Fibroblast of lung (primary cell): Measurements from ENCODE around the gene SLC23A2. TPM values are rescaled to one million over a fixed set of nuclear protein-coding genes. Genes with fewer than 3 reads are reported as not detected.

Experiments used
- DNase-seq, 2 donors: peaks; one replicate each; pipeline versions ENCODE4 v3.0.0 to v3.0.0-alpha.2; 2010; ENCODE audit warnings: low read depth in 2 of 2
- H2AFZ ChIP-seq: 2 replicates; pipeline ENCODE4 v1.5.1; 2012; ENCODE audit warnings: low read length, control low read depth, inconsistent platforms
- H3K27ac ChIP-seq: 2 replicates; pipeline ENCODE4 v1.5.1; 2011; ENCODE audit warnings: low read length, control low read depth; ENCODE audit not compliant: insufficient read depth
- H3K27me3 ChIP-seq: 2 replicates; pipeline ENCODE4 v1.5.1; 2011; ENCODE audit warnings: mild to moderate bottlenecking, low read length; ENCODE audit not compliant: control insufficient read depth, insufficient read depth
- H3K36me3 ChIP-seq: 2 replicates; pipeline ENCODE4 v1.5.1; 2011; ENCODE audit warnings: low read length; ENCODE audit not compliant: control insufficient read depth, insufficient read depth
- H3K4me1 ChIP-seq: 2 replicates; pipeline ENCODE4 v1.5.1; 2011; ENCODE audit warnings: low read length; ENCODE audit not compliant: control insufficient read depth, insufficient read depth; ENCODE audit errors: extremely low read depth
- H3K4me2 ChIP-seq: 2 replicates; pipeline ENCODE4 v1.5.1; 2011; ENCODE audit warnings: low read length, control low read depth; ENCODE audit not compliant: insufficient read depth; ENCODE audit errors: extremely low read depth
- H3K4me3 ChIP-seq, 4 experiments: fragments of 200-600 bp in 1 of 4; sonication (generic) in 1 of 4; replicated peaks in 1 of 4; 2 replicates each; pipeline ENCODE4 v1.5.1; 2011 to 2016; ENCODE audit warnings: low read length in 4 of 4, low read depth in 3 of 4, mild to moderate bottlenecking in 3 of 4, control low read depth in 2 of 4, inconsistent platforms in 1 of 4, mixed read lengths in 1 of 4; ENCODE audit not compliant: insufficient read depth in 1 of 4; ENCODE audit errors: control extremely low read depth in 1 of 4
- H3K79me2 ChIP-seq: 2 replicates; pipeline ENCODE4 v1.5.1; 2012; ENCODE audit warnings: mild to moderate bottlenecking, low read length, inconsistent platforms; ENCODE audit not compliant: control insufficient read depth, insufficient read depth
- H3K9ac ChIP-seq: 2 replicates; pipeline ENCODE4 v1.5.1; 2011; ENCODE audit warnings: mild to moderate bottlenecking, low read length, control low read depth; ENCODE audit not compliant: insufficient read depth
- H3K9me3 ChIP-seq: 2 replicates; pipeline ENCODE4 v1.5.1; 2012; ENCODE audit warnings: low read depth, low read length; ENCODE audit not compliant: control insufficient read depth, insufficient read depth
- H4K20me1 ChIP-seq: 2 replicates; pipeline ENCODE4 v1.5.1; 2011; ENCODE audit warnings: low read length; ENCODE audit not compliant: control insufficient read depth, insufficient read depth; ENCODE audit errors: extremely low read depth
- CTCF ChIP-seq, 2 donors: IDR thresholded peaks in 1 of 2; conservative IDR thresholded peaks in 1 of 2; 1 replicate in 1 of 2; 2 replicates in 1 of 2; pipeline ENCODE4 v1.5.1; 2011 to 2012; ENCODE audit warnings: low read length in 2 of 2, control low read depth in 1 of 2, inconsistent platforms in 1 of 2, low read depth in 1 of 2, mild to moderate bottlenecking in 1 of 2
- EZH2 ChIP-seq: IDR thresholded peaks from 2 replicates; pipeline ENCODE4 v1.5.1; 2012; ENCODE audit warnings: low read length, control low read depth, mild to moderate bottlenecking; ENCODE audit errors: missing control alignments
- polyA plus RNA-seq, 2 donors: library from polyadenylated mRNA; depleted of rRNA in 1 of 2; stranded (reverse) in 1 of 2; unstranded in 1 of 2; fragments of >200 nt; gene quantifications; 2 replicates each; pipeline ENCODE4 v1.2.1, GENCODE V29; 2011 to 2012; ENCODE audit warnings: missing spikeins in 1 of 2
- total RNA-seq: library from RNA; depleted of rRNA; stranded (reverse); fragments of >200 nt; gene quantifications from 2 replicates; pipeline ENCODE4 v1.2.1, GENCODE V29; 2014

Gene SLC23A2
- total and polyA plus RNA-seq, 2 donors (not counting 1 experiment from before 2014, with no cell fraction given): 12.1 to 17.5 TPM

- Histone ChIP-seq H4K20me1 (no peaks in the 10 kb centered on the region), H3K27me3 (no peaks in the 10 kb centered on the region), H3K36me3 (peaks cover 2% of the 10 kb centered on the region), H3K79me2 (no peaks in the 10 kb centered on the region), H3K27ac (no peak overlapping the region), H3K4me3 (no peak overlapping the region), H2AFZ (no peak overlapping the region), H3K9ac (no peak overlapping the region), H3K9me3 (no peaks in the 10 kb centered on the region), H3K4me2 (no peak overlapping the region), H3K4me1 (no peaks in the 10 kb centered on the region)
- TF ChIP-seq CTCF (conservative IDR thresholded peaks at IDR 0.05 in 1 of 2, IDR thresholded peaks at IDR 0.05 in 1 of 2; ENCODE audit: low read depth in 1 of 2, low read length in 2 of 2) (no peak), EZH2 (no peak)
- no peak for DNase-seq
Observed at GRCh38 chr20:4886771-4887527, 114.4 kb downstream of the SLC23A2 start.

- H2AFZ ChIP-seq: no peak overlapping the region
- H3K9ac ChIP-seq: no peak overlapping the region
- H3K79me2 ChIP-seq: no peaks in the 10 kb centered on the region
- H3K4me1 ChIP-seq: no peaks in the 10 kb centered on the region
- H3K4me2 ChIP-seq: no peak overlapping the region
- H3K27me3 ChIP-seq: no peaks in the 10 kb centered on the region
- H3K36me3 ChIP-seq: peaks cover 2% of the 10 kb centered on the region
- TF ChIP-seq CTCF (conservative IDR thresholded peaks at IDR 0.05 in 1 of 2, IDR thresholded peaks at IDR 0.05 in 1 of 2; ENCODE audit: low read depth in 1 of 2, low read length in 2 of 2) (no peak), EZH2 (no peak)
- no peaks in the 10 kb centered on the region for H4K20me1 ChIP-seq
- DNase-seq: no peak
- no peak overlapping the region for H3K4me3 ChIP-seq
- no peak overlapping the region for H3K27ac ChIP-seq
- H3K9me3 ChIP-seq: no peaks in the 10 kb centered on the region
Observed at GRCh38 chr20:4885877-4886276, 115.4 kb downstream of the SLC23A2 start.

- TF ChIP-seq CTCF (conservative IDR thresholded peaks at IDR 0.05 in 1 of 2, IDR thresholded peaks at IDR 0.05 in 1 of 2; ENCODE audit: low read depth in 1 of 2, low read length in 2 of 2): no peak
- TF ChIP-seq EZH2: no peak
- no peaks in the 10 kb centered on the region for H3K4me1 ChIP-seq
- no peak for DNase-seq
Observed at GRCh38 chr20:4883546-4883945, 117.8 kb downstream of the SLC23A2 start.

More at GRCh38 chr20:4883546-4883945, 117.8 kb downstream of the SLC23A2 start:
- Histone ChIP-seq H3K9ac (no peak overlapping the region), H4K20me1 (no peaks in the 10 kb centered on the region), H3K27me3 (no peaks in the 10 kb centered on the region), H3K4me2 (no peak overlapping the region), H3K36me3 (no peaks in the 10 kb centered on the region), H3K9me3 (no peaks in the 10 kb centered on the region), H3K4me3 (no peak overlapping the region), H3K27ac (no peak overlapping the region), H3K79me2 (no peaks in the 10 kb centered on the region), H2AFZ (no peak overlapping the region)
